Right atrium auricular region (tissue), 2 donors: ENCODE results near the gene PRTFDC1. TPM values are rescaled to one million over a fixed set of nuclear protein-coding genes. Genes with fewer than 3 reads are reported as not detected.

Experiments used
- DNase-seq: peaks from one replicate; pipeline ENCODE4 v3.0.0-alpha.2; 2019; ENCODE audit warnings: low spot score
- H3K27ac ChIP-seq, 2 donors: fragments of 200-600 bp; sonication (generic); 1 replicate in 1 of 2; 2 replicates in 1 of 2; pipeline ENCODE4 v1.5.1; 2016 to 2019
- H3K27me3 ChIP-seq, 2 donors: fragments of 200-600 bp; sonication (generic); one replicate each; pipeline versions ENCODE4 v1.5.1 to v1.6.0; 2017 to 2019
- H3K36me3 ChIP-seq: fragments of 200-600 bp; sonication (generic); one replicate; pipeline ENCODE4 v1.5.1; 2016
- H3K4me1 ChIP-seq, 2 donors: fragments of 200-600 bp; sonication (generic); one replicate each; pipeline versions ENCODE4 v1.5.1 to v1.6.0; 2017 to 2019
- H3K4me3 ChIP-seq, 2 donors: fragments of 200-600 bp; sonication (generic); 1 replicate in 1 of 2; 2 replicates in 1 of 2; pipeline ENCODE4 v1.5.1; 2017 to 2019; ENCODE audit warnings: mild to moderate bottlenecking in 1 of 2, moderate library complexity in 1 of 2
- H3K9me3 ChIP-seq, 2 donors: fragments of 200-600 bp; sonication (generic); one replicate each; pipeline ENCODE4 v1.5.1; 2019
- CTCF ChIP-seq, 2 donors: fragments of 200-600 bp; sonication (generic); IDR thresholded peaks; one replicate each; pipeline ENCODE4 v1.5.1; 2019; ENCODE audit warnings: antibody characterized with exemption in 2 of 2
- total RNA-seq, 2 donors: library from RNA; depleted of rRNA; stranded (reverse); fragments of >200 nt; gene quantifications; one replicate each; pipeline ENCODE4 v1.1.0, GENCODE V29; 2016

The PRTFDC1 gene
- total RNA-seq, 2 donors from 2014 or later = 4.0 to 5.6 TPM

- no peak for DNase-seq
- TF ChIP-seq CTCF (IDR thresholded peaks at IDR 0.05) = no peak
- no peak overlapping the region for H3K27ac ChIP-seq
Measured at GRCh38 chr10:24983130-24983529, 30.7 kb upstream of the PRTFDC1 start.

GRCh38 chr10:24982319-24983112, 30.1 kb upstream of the PRTFDC1 start:
- peaks cover 0 to 13% of the 10 kb centered on the region in 2 donors for H3K4me1 ChIP-seq
- no peaks in the 10 kb centered on the region for H3K9me3 ChIP-seq
- no peaks in the 10 kb centered on the region for H3K36me3 ChIP-seq
- no peaks in the 10 kb centered on the region for H3K27me3 ChIP-seq
- DNase-seq = no peak
- TF ChIP-seq CTCF (IDR thresholded peaks at IDR 0.05) = no peak
- peak overlapping the region in 1 of 2 donors; percentile 44 for H3K27ac ChIP-seq
- H3K4me3 ChIP-seq = no peak overlapping the region

More at GRCh38 chr10:24983130-24983529, 30.7 kb upstream of the PRTFDC1 start:
- H3K4me3 ChIP-seq = no peak overlapping the region
- no peaks in the 10 kb centered on the region for H3K9me3 ChIP-seq
- H3K36me3 ChIP-seq = no peaks in the 10 kb centered on the region
- H3K27me3 ChIP-seq = no peaks in the 10 kb centered on the region
- H3K4me1 ChIP-seq = peaks cover 0 to 9% of the 10 kb centered on the region in 2 donors

GRCh38 chr10:24981161-24981710, 28.8 kb upstream of the PRTFDC1 start:
- Histone ChIP-seq H3K27ac (peak overlapping the region in 1 of 2 donors; percentile 44), H3K9me3 (no peaks in the 10 kb centered on the region), H3K27me3 (no peaks in the 10 kb centered on the region), H3K36me3 (no peaks in the 10 kb centered on the region), H3K4me1 (peaks cover 0 to 13% of the 10 kb centered on the region in 2 donors), H3K4me3 (no peak overlapping the region)
- no peak for DNase-seq
- TF ChIP-seq CTCF (IDR thresholded peaks at IDR 0.05) = no peak

GRCh38 chr10:24979685-24980084, 27.3 kb upstream of the PRTFDC1 start:
- DNase-seq = no peak
- Histone ChIP-seq H3K4me1 (peaks cover 0 to 13% of the 10 kb centered on the region in 2 donors), H3K4me3 (no peak overlapping the region), H3K27ac (no peak overlapping the region), H3K36me3 (no peaks in the 10 kb centered on the region), H3K27me3 (no peaks in the 10 kb centered on the region), H3K9me3 (no peaks in the 10 kb centered on the region)
- TF ChIP-seq CTCF (IDR thresholded peaks at IDR 0.05) = no peak

DNA sequence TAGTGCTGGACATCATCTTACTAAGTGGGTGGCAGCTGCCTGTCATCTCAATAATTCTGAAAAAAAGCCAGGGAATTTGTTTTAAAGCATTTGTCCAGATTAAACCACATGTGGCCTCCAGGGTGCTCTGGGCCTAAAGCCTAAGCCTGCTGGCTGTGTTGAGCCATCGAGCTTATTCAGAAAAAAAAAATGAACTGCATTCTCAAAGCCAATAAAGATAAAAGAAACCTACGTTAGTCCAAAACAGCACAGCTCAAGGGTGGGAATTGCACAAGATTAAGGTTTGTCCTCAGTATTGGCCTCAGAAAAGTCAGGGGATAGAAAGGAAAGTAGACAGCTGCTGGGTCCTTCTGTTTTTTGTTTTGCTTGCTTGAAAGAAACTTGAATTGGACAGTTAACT, 22.6 kb upstream of the PRTFDC1 start:
- Histone ChIP-seq H3K36me3 (no peaks in the 10 kb centered on the region), H3K27ac (peak overlapping the region; percentile 3 to 74), H3K9me3 (no peaks in the 10 kb centered on the region), H3K4me3 (no peak overlapping the region), H3K4me1 (peaks cover 0 to 17% of the 10 kb centered on the region in 2 donors), H3K27me3 (no peaks in the 10 kb centered on the region)
- TF ChIP-seq CTCF (IDR thresholded peaks at IDR 0.05) = peak in 1 of 2 donors; percentile 19
- DNase-seq = no peak
